T-helper 17 cell (primary cell): Measurements from ENCODE around the gene SPO11. TPM values are rescaled to one million over a fixed set of nuclear protein-coding genes. Genes with fewer than 3 reads are reported as not detected.

Source experiments
- ATAC-seq: fragments of 150-1000 bp; cut with Tn5 transposase; 2 replicates; pipeline ENCODE4 v1.10.0; 2021; ENCODE audit warnings: mild to moderate bottlenecking, moderate library complexity
- DNase-seq, 3 donors: peaks; one replicate each; pipeline versions ENCODE4 v3.0.0 to v3.0.0-alpha.2; 2020 to 2021
- H3K9me3 ChIP-seq: one replicate; pipeline ENCODE4 v1.7.0; 2013; ENCODE audit warnings: low read length, mild to moderate bottlenecking; ENCODE audit not compliant: control insufficient read depth, poor library complexity, severe bottlenecking
- H3K27ac Mint-ChIP-seq: one replicate; pipeline ENCODE4 v1.8.0; 2022; ENCODE audit warnings: mild to moderate bottlenecking, moderate library complexity, mixed read lengths
- H3K27me3 Mint-ChIP-seq: one replicate; pipeline ENCODE4 v1.8.0; 2022; ENCODE audit warnings: mixed read lengths
- H3K36me3 Mint-ChIP-seq: one replicate; pipeline ENCODE4 v1.8.0; 2022; ENCODE audit warnings: low read depth, mixed read lengths
- H3K4me1 Mint-ChIP-seq: one replicate; pipeline ENCODE4 v1.8.0; 2022; ENCODE audit warnings: mild to moderate bottlenecking, mixed read lengths
- H3K4me3 Mint-ChIP-seq: one replicate; pipeline ENCODE4 v1.8.0; 2022; ENCODE audit warnings: mild to moderate bottlenecking, moderate library complexity, mixed read lengths
- total RNA-seq, 4 donors: library from RNA in 2 of 4; stranded (reverse) in 2 of 4; gene quantifications; one replicate each; pipeline ENCODE4 v1.2.3 and lab custom pipeline; 2022 to 2026

Gene SPO11
- total RNA-seq, 2 donors from 2014 or later, result not detected

DNA sequence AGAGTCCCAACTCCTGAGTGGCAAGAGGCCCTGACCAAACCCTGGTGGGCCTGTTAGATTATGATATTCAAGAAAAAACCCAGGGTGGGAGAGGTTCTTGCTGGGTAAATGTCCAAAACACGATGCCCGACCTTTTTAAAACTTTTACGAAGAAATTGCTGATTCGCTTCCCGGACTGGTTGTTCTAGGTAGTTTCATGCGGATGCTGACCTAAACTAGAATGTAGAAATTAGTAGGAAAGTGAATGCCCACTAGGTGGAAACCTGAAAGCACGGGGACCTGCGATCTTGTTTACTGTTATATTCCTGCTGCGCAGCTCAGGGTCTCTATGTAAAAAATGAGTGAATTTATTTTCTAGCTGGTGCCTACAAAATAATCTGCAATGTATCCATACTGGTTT is 23.7 kb downstream of the SPO11 start:
- no peaks in the 10 kb centered on the region for H3K27me3 Mint-ChIP-seq
- H3K4me3 Mint-ChIP-seq, result peak overlapping the region; percentile 21
- H3K4me1 Mint-ChIP-seq, result peaks cover 17% of the 10 kb centered on the region
- DNase-seq (no peak), ATAC-seq (no peak)
- peaks cover 3% of the 10 kb centered on the region for H3K36me3 Mint-ChIP-seq
- H3K27ac Mint-ChIP-seq, result no peak overlapping the region
- no peaks in the 10 kb centered on the region for H3K9me3 ChIP-seq

DNA sequence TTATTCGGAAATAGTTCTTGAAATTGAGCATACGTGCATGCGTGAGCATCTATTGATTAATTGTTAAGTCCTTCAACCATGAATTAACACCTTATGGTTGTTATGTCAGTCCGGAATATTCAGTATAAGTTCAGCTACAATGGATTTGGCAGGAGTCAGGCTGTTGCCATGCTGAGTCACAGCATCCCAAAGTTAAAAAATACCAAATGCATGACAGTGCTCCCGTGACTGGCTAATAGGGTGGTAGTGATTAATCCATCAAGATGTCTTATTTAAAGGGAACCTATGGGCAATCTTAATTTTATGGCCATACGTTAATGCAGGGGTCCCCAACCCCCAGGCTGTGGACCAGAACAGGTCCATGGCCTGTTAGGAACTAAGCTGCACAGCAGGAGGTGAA is 31.9 kb downstream of the SPO11 start:
- DNase-seq (no peak), ATAC-seq (no peak)
- Mint-ChIP-seq H3K27ac (no peak overlapping the region), H3K27me3 (no peaks in the 10 kb centered on the region), H3K36me3 (no peaks in the 10 kb centered on the region), H3K4me1 (peaks cover 2% of the 10 kb centered on the region), H3K4me3 (no peak overlapping the region)
- H3K9me3 ChIP-seq, result no peaks in the 10 kb centered on the region

DNA sequence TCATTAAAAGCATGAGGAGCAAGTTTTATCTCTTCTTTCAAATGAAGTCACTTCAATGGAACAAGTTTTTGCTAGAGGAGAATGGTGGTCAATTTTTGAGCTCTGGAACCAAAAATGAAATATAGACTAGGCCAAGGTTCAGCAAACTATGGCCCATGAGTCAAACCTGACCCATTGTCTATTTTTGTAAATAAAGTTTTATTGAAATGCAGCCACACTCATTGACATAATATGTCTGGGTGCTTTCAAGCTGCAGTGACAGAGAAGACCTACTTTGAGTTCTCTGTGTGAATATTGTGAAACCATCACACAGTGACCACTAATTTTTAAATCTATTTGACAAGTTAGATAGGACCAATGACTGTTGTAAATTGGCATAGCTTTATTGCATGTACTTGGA is 34.8 kb downstream of the SPO11 start:
- no peak for DNase-seq
- H3K9me3 ChIP-seq, result no peaks in the 10 kb centered on the region
- peaks cover 2% of the 10 kb centered on the region for H3K4me1 Mint-ChIP-seq
- no peak for ATAC-seq
- peaks cover 5% of the 10 kb centered on the region for H3K36me3 Mint-ChIP-seq
- H3K27me3 Mint-ChIP-seq, result no peaks in the 10 kb centered on the region
- no peak overlapping the region for H3K4me3 Mint-ChIP-seq
- H3K27ac Mint-ChIP-seq, result no peak overlapping the region

GRCh38 chr20:57369596-57369995 is 40.0 kb downstream of the SPO11 start:
- H3K9me3 ChIP-seq, result no peaks in the 10 kb centered on the region
- ATAC-seq, result no peak
- Mint-ChIP-seq H3K27me3 (no peaks in the 10 kb centered on the region), H3K27ac (peak overlapping the region; percentile 51), H3K4me1 (peaks cover 7% of the 10 kb centered on the region), H3K36me3 (peaks cover 24% of the 10 kb centered on the region), H3K4me3 (no peak overlapping the region)
- no peak for DNase-seq

DNA sequence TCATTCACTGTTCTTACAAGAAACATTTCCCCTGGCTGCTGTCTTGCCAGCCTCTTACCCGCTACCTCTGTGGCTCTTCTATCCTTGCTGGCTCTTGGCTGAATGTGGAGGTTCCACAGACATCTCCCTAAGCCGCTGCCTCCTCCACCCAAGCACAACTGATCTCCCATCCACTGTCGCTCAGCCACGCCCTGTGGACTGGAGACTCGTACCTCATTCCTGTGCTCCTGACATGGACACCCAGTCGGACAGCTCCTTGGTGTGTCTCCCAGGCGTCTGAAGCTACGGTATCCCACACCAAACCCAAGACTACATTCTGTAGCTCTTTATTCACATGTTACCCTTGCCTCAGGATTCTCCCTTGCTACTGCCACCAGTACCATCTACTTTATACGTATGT is 40.7 kb downstream of the SPO11 start:
- no peaks in the 10 kb centered on the region for H3K27me3 Mint-ChIP-seq
- peaks cover 24% of the 10 kb centered on the region for H3K36me3 Mint-ChIP-seq
- peaks cover 7% of the 10 kb centered on the region for H3K4me1 Mint-ChIP-seq
- no peak for ATAC-seq
- peak overlapping the region; percentile 47 for H3K27ac Mint-ChIP-seq
- no peaks in the 10 kb centered on the region for H3K9me3 ChIP-seq
- peak overlapping the region; percentile 41 for H3K4me3 Mint-ChIP-seq
- DNase-seq, result no peak

DNA sequence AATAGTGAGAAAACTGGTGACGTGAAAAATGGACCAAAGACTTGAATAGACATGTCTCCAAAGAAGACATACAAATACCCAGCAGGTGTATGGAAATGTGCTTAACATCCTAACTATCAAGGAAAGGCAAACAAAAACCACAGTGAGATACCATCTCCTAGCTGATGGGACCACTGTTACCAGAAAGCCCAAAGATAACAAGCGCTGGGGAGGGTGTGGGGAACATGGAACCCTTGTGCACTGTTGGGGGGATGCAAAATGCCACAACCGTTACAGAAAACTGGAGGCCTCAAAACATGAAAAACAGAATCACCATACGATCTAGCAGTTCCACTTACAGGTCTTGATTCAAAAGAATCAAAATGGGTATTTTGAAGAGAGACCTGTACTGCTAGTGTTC is 41.8 kb downstream of the SPO11 start:
- H3K9me3 ChIP-seq, result no peaks in the 10 kb centered on the region
- H3K27me3 Mint-ChIP-seq, result no peaks in the 10 kb centered on the region
- peaks cover 29% of the 10 kb centered on the region for H3K36me3 Mint-ChIP-seq
- H3K27ac Mint-ChIP-seq, result peak overlapping the region; percentile 47
- DNase-seq, result no peak
- H3K4me3 Mint-ChIP-seq, result no peak overlapping the region
- no peak for ATAC-seq
- peaks cover 9% of the 10 kb centered on the region for H3K4me1 Mint-ChIP-seq

DNA sequence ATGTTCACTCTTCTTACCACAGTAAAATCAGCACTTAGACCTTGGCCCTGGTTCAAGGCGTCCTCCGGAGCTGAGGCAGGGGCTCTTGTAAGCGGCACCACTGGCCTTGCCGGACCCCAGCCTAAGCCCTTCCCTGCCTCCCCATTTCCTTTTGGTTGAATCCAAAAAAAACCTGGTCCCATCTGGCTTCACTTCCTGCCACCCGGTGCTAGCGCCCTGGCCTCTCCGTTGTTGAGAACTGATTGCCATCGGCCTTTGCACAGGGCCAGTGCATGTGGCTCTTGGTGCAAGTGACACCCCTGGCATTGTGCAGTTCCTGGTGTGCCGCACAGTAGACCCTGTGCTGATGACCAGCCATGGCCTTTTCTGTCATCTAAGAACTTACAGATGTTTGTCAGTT is 42.6 kb downstream of the SPO11 start:
- Mint-ChIP-seq H3K27me3 (no peaks in the 10 kb centered on the region), H3K36me3 (peaks cover 28% of the 10 kb centered on the region), H3K4me3 (no peak overlapping the region), H3K4me1 (peaks cover 11% of the 10 kb centered on the region), H3K27ac (no peak overlapping the region)
- ATAC-seq (no peak), DNase-seq (no peak)
- no peaks in the 10 kb centered on the region for H3K9me3 ChIP-seq

- no peak for DNase-seq
- H3K4me3 Mint-ChIP-seq, result no peak overlapping the region
- peaks cover 29% of the 10 kb centered on the region for H3K36me3 Mint-ChIP-seq
- peak overlapping the region; percentile 24 for H3K27ac Mint-ChIP-seq
- no peaks in the 10 kb centered on the region for H3K27me3 Mint-ChIP-seq
- no peak for ATAC-seq
- H3K9me3 ChIP-seq, result no peaks in the 10 kb centered on the region
- H3K4me1 Mint-ChIP-seq, result peaks cover 12% of the 10 kb centered on the region
Measured at GRCh38 chr20:57372581-57373350, 43.2 kb downstream of the SPO11 start.

GRCh38 chr20:57374343-57374930 is 44.8 kb downstream of the SPO11 start:
- H3K27ac Mint-ChIP-seq, result peak overlapping the region; percentile 24
- peaks cover 26% of the 10 kb centered on the region for H3K36me3 Mint-ChIP-seq
- peaks cover 12% of the 10 kb centered on the region for H3K4me1 Mint-ChIP-seq
- H3K4me3 Mint-ChIP-seq, result no peak overlapping the region
- peak; percentile 47 for ATAC-seq
- no peaks in the 10 kb centered on the region for H3K9me3 ChIP-seq
- no peaks in the 10 kb centered on the region for H3K27me3 Mint-ChIP-seq
- no peak for DNase-seq

DNA sequence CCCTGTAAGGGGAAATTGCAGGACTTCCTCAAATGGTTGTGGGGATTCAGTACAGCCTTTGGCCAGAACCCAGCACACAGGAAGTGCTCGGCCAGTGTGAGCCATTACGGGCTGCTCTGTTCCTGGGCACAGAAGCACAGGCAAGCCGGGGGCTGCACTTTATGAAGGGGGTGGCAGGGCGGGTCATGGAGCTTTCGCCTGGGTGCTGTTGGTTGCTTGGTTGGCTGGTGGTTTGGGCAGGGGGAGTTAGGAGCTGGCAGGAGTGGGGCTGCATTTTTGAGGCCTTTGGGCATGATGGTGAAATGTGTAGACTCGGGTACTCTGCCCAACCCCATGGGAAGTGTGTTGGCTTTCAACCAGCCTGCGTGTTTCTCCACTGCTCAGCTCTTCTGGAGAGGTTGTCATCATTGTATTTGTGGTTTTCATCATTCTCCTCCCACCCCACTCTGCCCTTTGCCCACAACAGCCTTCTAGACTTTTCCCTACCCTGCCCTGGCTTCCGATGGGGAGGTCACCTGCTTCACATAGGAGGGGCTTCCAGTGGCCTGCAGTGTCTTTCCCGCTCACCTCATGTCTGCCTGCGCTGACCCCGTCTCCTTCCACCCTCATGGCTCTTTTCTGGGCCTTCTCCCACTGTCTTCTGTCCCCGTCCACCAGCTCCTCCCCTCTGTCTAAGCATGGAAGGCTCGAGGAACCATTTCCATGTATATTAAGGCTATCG is 45.5 kb downstream of the SPO11 start:
- H3K9me3 ChIP-seq, result no peaks in the 10 kb centered on the region
- DNase-seq, result no peak
- H3K27ac Mint-ChIP-seq, result peak overlapping the region; percentile 3
- ATAC-seq, result peak; percentile 20
- H3K27me3 Mint-ChIP-seq, result no peaks in the 10 kb centered on the region
- peak overlapping the region; percentile 58 for H3K4me3 Mint-ChIP-seq
- H3K36me3 Mint-ChIP-seq, result peaks cover 20% of the 10 kb centered on the region
- H3K4me1 Mint-ChIP-seq, result peaks cover 12% of the 10 kb centered on the region

GRCh38 chr20:57375652-57376230 is 46.1 kb downstream of the SPO11 start:
- Mint-ChIP-seq H3K27ac (peak overlapping the region; percentile 3), H3K27me3 (no peaks in the 10 kb centered on the region), H3K4me3 (no peak overlapping the region), H3K4me1 (peaks cover 10% of the 10 kb centered on the region), H3K36me3 (peaks cover 13% of the 10 kb centered on the region)
- no peak for ATAC-seq
- no peak for DNase-seq
- no peaks in the 10 kb centered on the region for H3K9me3 ChIP-seq

- ATAC-seq, result no peak
- no peaks in the 10 kb centered on the region for H3K27me3 Mint-ChIP-seq
- H3K4me3 Mint-ChIP-seq, result no peak overlapping the region
- H3K36me3 Mint-ChIP-seq, result peaks cover 7% of the 10 kb centered on the region
- H3K9me3 ChIP-seq, result no peaks in the 10 kb centered on the region
- H3K4me1 Mint-ChIP-seq, result peaks cover 12% of the 10 kb centered on the region
- H3K27ac Mint-ChIP-seq, result no peak overlapping the region
- no peak for DNase-seq
Measured at GRCh38 chr20:57377350-57377749, 47.7 kb downstream of the SPO11 start.

- Mint-ChIP-seq H3K27ac (no peak overlapping the region), H3K36me3 (peaks cover 7% of the 10 kb centered on the region), H3K4me1 (peaks cover 16% of the 10 kb centered on the region), H3K27me3 (no peaks in the 10 kb centered on the region), H3K4me3 (no peak overlapping the region)
- DNase-seq, result no peak
- no peaks in the 10 kb centered on the region for H3K9me3 ChIP-seq
- no peak for ATAC-seq
Measured at GRCh38 chr20:57378107-57378506, 48.5 kb downstream of the SPO11 start.
